ENCODE results near the gene ATF7.

The ATF7 gene

DNA sequence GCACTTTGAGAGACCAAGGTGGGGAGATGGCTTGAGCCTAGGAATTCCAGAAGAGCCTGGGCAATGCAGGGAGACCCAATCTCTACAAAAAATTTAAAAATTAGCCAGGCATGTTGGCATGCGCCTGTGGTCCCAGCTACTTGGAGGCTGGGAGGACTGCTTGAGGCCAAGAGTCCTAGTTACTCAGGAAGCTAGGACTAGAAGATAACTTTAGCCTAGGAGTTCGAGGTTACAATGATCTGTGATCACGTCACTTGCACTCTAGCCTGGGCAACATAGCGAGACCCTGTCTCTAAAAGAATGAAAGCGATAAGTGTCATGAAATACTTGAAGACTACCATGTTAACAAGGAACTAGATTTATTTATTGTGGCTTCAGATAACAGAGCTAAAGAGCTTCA, 3.5 kb downstream of the ATF7 start:
- Histone ChIP-seq H3K4ac (ENCODE audit: low read length) (no peak overlapping the region), H3K18ac (ENCODE audit: low read length) (no peak overlapping the region), H2BK12ac (ENCODE audit: low read length) (no peak overlapping the region), H3K27me3 (ENCODE audit: control insufficient read depth in 3 of 3, insufficient read depth in 3 of 3, low read depth in 1 of 3, low read length in 3 of 3) (no peaks in the 10 kb centered on the region), H3K14ac (ENCODE audit: low read length) (no peak overlapping the region), H4K91ac (ENCODE audit: low read depth, low read length, poor library complexity) (no peak overlapping the region), H3K23ac (ENCODE audit: low read depth, low read length, poor library complexity) (no peak overlapping the region), H4K8ac (ENCODE audit: low read depth, low read length) (no peak overlapping the region), H3K9ac (ENCODE audit: low read depth, low read length, poor library complexity) (no peak overlapping the region), H2BK120ac (ENCODE audit: low read depth, low read length) (no peak overlapping the region), H3K4me2 (ENCODE audit: insufficient read depth, low read length, poor library complexity, severe bottlenecking) (no peak overlapping the region), H2AK5ac (ENCODE audit: low read depth, low read length) (no peak overlapping the region), H3K79me1 (ENCODE audit: low read depth, low read length) (no peaks in the 10 kb centered on the region), H2AFZ (ENCODE audit: low read length) (no peak overlapping the region), H2BK15ac (ENCODE audit: low read length) (no peak overlapping the region), H3K9me3 (replicated peaks in 1 of 2; ENCODE audit: control insufficient read depth in 2 of 2, insufficient read depth in 1 of 2, low read depth in 1 of 2, low read length in 2 of 2) (no peaks in the 10 kb centered on the region), H3K27ac (replicated peaks; ENCODE audit: low read length) (no peak overlapping the region), H3K4me1 (ENCODE audit: control insufficient read depth in 2 of 2, insufficient read depth in 1 of 2, low read depth in 1 of 2, low read length in 2 of 2) (peaks cover 6 to 13% of the 10 kb centered on the region in 2 donors), H3K36me3 (replicated peaks in 1 of 2; ENCODE audit: control insufficient read depth in 2 of 2, insufficient read depth in 2 of 2, low read length in 2 of 2) (peaks cover 0 to 5% of the 10 kb centered on the region in 2 donors), H2BK5ac (ENCODE audit: low read length) (no peak overlapping the region), H3K4me3 (ENCODE audit: low read length in 2 of 2) (no peak overlapping the region)
- WGBS, 2 donors (ENCODE audit: extremely low coverage in 2 of 2, insufficient read length in 2 of 2, insufficient replicate concordance in 1 of 2) = no CpG with 5 or more reads among the region's 5 CpGs
- no peak for DNase-seq (ENCODE audit: low spot score)

- Histone ChIP-seq H3K9ac (ENCODE audit: low read depth, low read length, poor library complexity) (no peak overlapping the region), H2AFZ (ENCODE audit: low read length) (no peak overlapping the region), H4K91ac (ENCODE audit: low read depth, low read length, poor library complexity) (no peak overlapping the region), H2BK120ac (ENCODE audit: low read depth, low read length) (no peak overlapping the region), H3K4me1 (ENCODE audit: control insufficient read depth in 2 of 2, insufficient read depth in 1 of 2, low read depth in 1 of 2, low read length in 2 of 2) (no peaks in the 10 kb centered on the region), H3K4me3 (ENCODE audit: low read length in 2 of 2) (no peak overlapping the region), H3K4ac (ENCODE audit: low read length) (no peak overlapping the region), H3K27me3 (ENCODE audit: control insufficient read depth in 3 of 3, insufficient read depth in 3 of 3, low read depth in 1 of 3, low read length in 3 of 3) (no peaks in the 10 kb centered on the region), H4K8ac (ENCODE audit: low read depth, low read length) (no peak overlapping the region), H3K4me2 (ENCODE audit: insufficient read depth, low read length, poor library complexity, severe bottlenecking) (no peak overlapping the region), H2BK15ac (ENCODE audit: low read length) (no peak overlapping the region), H3K14ac (ENCODE audit: low read length) (no peak overlapping the region), H3K27ac (replicated peaks; ENCODE audit: low read length) (no peak overlapping the region), H3K9me3 (replicated peaks in 1 of 2; ENCODE audit: control insufficient read depth in 2 of 2, insufficient read depth in 1 of 2, low read depth in 1 of 2, low read length in 2 of 2) (no peaks in the 10 kb centered on the region), H3K79me1 (ENCODE audit: low read depth, low read length) (peaks cover 2% of the 10 kb centered on the region), H2BK5ac (ENCODE audit: low read length) (no peak overlapping the region), H2BK12ac (ENCODE audit: low read length) (no peak overlapping the region), H2AK5ac (ENCODE audit: low read depth, low read length) (no peak overlapping the region), H3K23ac (ENCODE audit: low read depth, low read length, poor library complexity) (no peak overlapping the region), H3K18ac (ENCODE audit: low read length) (no peak overlapping the region), H3K36me3 (replicated peaks in 1 of 2; ENCODE audit: control insufficient read depth in 2 of 2, insufficient read depth in 2 of 2, low read length in 2 of 2) (peaks cover 0 to 18% of the 10 kb centered on the region in 2 donors)
- WGBS, 2 donors (ENCODE audit: extremely low coverage in 2 of 2, insufficient read length in 2 of 2, insufficient replicate concordance in 1 of 2) = no CpG with 5 or more reads among the region's 3 CpGs
- no peak for DNase-seq (ENCODE audit: low spot score)
Observed at GRCh38 chr12:53618275-53618674, 7.9 kb downstream of the ATF7 start.

- WGBS, 2 donors (ENCODE audit: extremely low coverage in 2 of 2, insufficient read length in 2 of 2, insufficient replicate concordance in 1 of 2) = no CpG with 5 or more reads among the region's 3 CpGs
- H2BK12ac ChIP-seq (ENCODE audit: low read length) = no peak overlapping the region
- no peak overlapping the region for H3K9ac ChIP-seq (ENCODE audit: low read depth, low read length, poor library complexity)
- no peak overlapping the region for H2AFZ ChIP-seq (ENCODE audit: low read length)
- H3K14ac ChIP-seq (ENCODE audit: low read length) = no peak overlapping the region
- no peak overlapping the region for H3K4me2 ChIP-seq (ENCODE audit: insufficient read depth, low read length, poor library complexity, severe bottlenecking)
- peaks cover 0 to 15% of the 10 kb centered on the region in 2 donors for H3K36me3 ChIP-seq (replicated peaks in 1 of 2; ENCODE audit: control insufficient read depth in 2 of 2, insufficient read depth in 2 of 2, low read length in 2 of 2)
- H3K4me3 ChIP-seq (ENCODE audit: low read length in 2 of 2) = no peak overlapping the region
- no peak overlapping the region for H4K91ac ChIP-seq (ENCODE audit: low read depth, low read length, poor library complexity)
- no peak overlapping the region for H2BK15ac ChIP-seq (ENCODE audit: low read length)
- no peak overlapping the region for H2AK5ac ChIP-seq (ENCODE audit: low read depth, low read length)
- no peak overlapping the region for H3K27ac ChIP-seq (replicated peaks; ENCODE audit: low read length)
- no peak overlapping the region for H2BK5ac ChIP-seq (ENCODE audit: low read length)
- no peaks in the 10 kb centered on the region for H3K4me1 ChIP-seq (ENCODE audit: control insufficient read depth in 2 of 2, insufficient read depth in 1 of 2, low read depth in 1 of 2, low read length in 2 of 2)
- H3K79me1 ChIP-seq (ENCODE audit: low read depth, low read length) = peaks cover 2% of the 10 kb centered on the region
- DNase-seq (ENCODE audit: low spot score) = no peak
- no peak overlapping the region for H4K8ac ChIP-seq (ENCODE audit: low read depth, low read length)
- H3K4ac ChIP-seq (ENCODE audit: low read length) = no peak overlapping the region
- no peak overlapping the region for H3K23ac ChIP-seq (ENCODE audit: low read depth, low read length, poor library complexity)
- H3K9me3 ChIP-seq (replicated peaks in 1 of 2; ENCODE audit: control insufficient read depth in 2 of 2, insufficient read depth in 1 of 2, low read depth in 1 of 2, low read length in 2 of 2) = no peaks in the 10 kb centered on the region
- H3K18ac ChIP-seq (ENCODE audit: low read length) = no peak overlapping the region
- H3K27me3 ChIP-seq (ENCODE audit: control insufficient read depth in 3 of 3, insufficient read depth in 3 of 3, low read depth in 1 of 3, low read length in 3 of 3) = no peaks in the 10 kb centered on the region
- H2BK120ac ChIP-seq (ENCODE audit: low read depth, low read length) = no peak overlapping the region
Observed at GRCh38 chr12:53617700-53618099, 8.5 kb downstream of the ATF7 start.

GRCh38 chr12:53616950-53617349, 9.2 kb downstream of the ATF7 start:
- Histone ChIP-seq H2BK12ac (ENCODE audit: low read length) (no peak overlapping the region), H3K14ac (ENCODE audit: low read length) (no peak overlapping the region), H3K27ac (replicated peaks; ENCODE audit: low read length) (no peak overlapping the region), H3K4me1 (ENCODE audit: control insufficient read depth in 2 of 2, insufficient read depth in 1 of 2, low read depth in 1 of 2, low read length in 2 of 2) (no peaks in the 10 kb centered on the region), H3K4me2 (ENCODE audit: insufficient read depth, low read length, poor library complexity, severe bottlenecking) (no peak overlapping the region), H3K23ac (ENCODE audit: low read depth, low read length, poor library complexity) (no peak overlapping the region), H2AK5ac (ENCODE audit: low read depth, low read length) (no peak overlapping the region), H3K79me1 (ENCODE audit: low read depth, low read length) (peaks cover 2% of the 10 kb centered on the region), H4K91ac (ENCODE audit: low read depth, low read length, poor library complexity) (no peak overlapping the region), H2BK15ac (ENCODE audit: low read length) (no peak overlapping the region), H2BK120ac (ENCODE audit: low read depth, low read length) (no peak overlapping the region), H2BK5ac (ENCODE audit: low read length) (no peak overlapping the region), H3K9ac (ENCODE audit: low read depth, low read length, poor library complexity) (no peak overlapping the region), H3K27me3 (ENCODE audit: control insufficient read depth in 3 of 3, insufficient read depth in 3 of 3, low read depth in 1 of 3, low read length in 3 of 3) (no peaks in the 10 kb centered on the region), H2AFZ (ENCODE audit: low read length) (no peak overlapping the region), H3K18ac (ENCODE audit: low read length) (no peak overlapping the region), H4K8ac (ENCODE audit: low read depth, low read length) (no peak overlapping the region), H3K9me3 (replicated peaks in 1 of 2; ENCODE audit: control insufficient read depth in 2 of 2, insufficient read depth in 1 of 2, low read depth in 1 of 2, low read length in 2 of 2) (no peaks in the 10 kb centered on the region), H3K4me3 (ENCODE audit: low read length in 2 of 2) (no peak overlapping the region), H3K4ac (ENCODE audit: low read length) (no peak overlapping the region), H3K36me3 (replicated peaks in 1 of 2; ENCODE audit: control insufficient read depth in 2 of 2, insufficient read depth in 2 of 2, low read length in 2 of 2) (peaks cover 0 to 13% of the 10 kb centered on the region in 2 donors)
- WGBS, 2 donors (ENCODE audit: extremely low coverage in 2 of 2, insufficient read length in 2 of 2, insufficient replicate concordance in 1 of 2) = no CpG with 5 or more reads among the region's 4 CpGs
- no peak for DNase-seq (ENCODE audit: low spot score)
